DMS114 treated with DMSO at 0.1 percent for 48 hours (cell line): ENCODE measurements around the gene ADD2.

Experiments
- DNase-seq: peaks from one replicate; lab custom pipeline; 2025; ENCODE audit not compliant: unreplicated experiment; lab: John Stamatoyannopoulos, UW

ADD2 gene

GRCh38 chr2:70705160-70705850, 62.7 kb downstream of the ADD2 start:
- no peak for DNase-seq

- no peak for DNase-seq
Measured at GRCh38 chr2:70703900-70704549, 64.0 kb downstream of the ADD2 start.

GRCh38 chr2:70702711-70703395, 65.1 kb downstream of the ADD2 start:
- DNase-seq = no peak

- no peak for DNase-seq
Measured at GRCh38 chr2:70698847-70699246, 69.2 kb downstream of the ADD2 start.

- DNase-seq = no peak
Measured at GRCh38 chr2:70697603-70698383, 70.2 kb downstream of the ADD2 start.

GRCh38 chr2:70696142-70696541, 71.9 kb downstream of the ADD2 start:
- no peak for DNase-seq

- DNase-seq = no peak
Measured at GRCh38 chr2:70692256-70692655, 75.7 kb downstream of the ADD2 start.

- no peak for DNase-seq
Measured at GRCh38 chr2:70691497-70692140, 76.4 kb downstream of the ADD2 start.

- DNase-seq = no peak
Measured at GRCh38 chr2:70690846-70691245, 77.2 kb downstream of the ADD2 start.

GRCh38 chr2:70688427-70688826, 79.6 kb downstream of the ADD2 start:
- DNase-seq = no peak

- DNase-seq = no peak
Measured at GRCh38 chr2:70687461-70687795, 80.6 kb downstream of the ADD2 start.

GRCh38 chr2:70686577-70687460, 81.2 kb downstream of the ADD2 start:
- peak; percentile 11 for DNase-seq

- no peak for DNase-seq
Measured at GRCh38 chr2:70685771-70686171, 82.2 kb downstream of the ADD2 start.

- no peak for DNase-seq
Measured at GRCh38 chr2:70684846-70685622, 83.0 kb downstream of the ADD2 start.

GRCh38 chr2:70683455-70683854, 84.5 kb downstream of the ADD2 start:
- DNase-seq = no peak

- no peak for DNase-seq
Measured at GRCh38 chr2:70680735-70681134, 87.3 kb downstream of the ADD2 start.

- DNase-seq = no peak
Measured at GRCh38 chr2:70679259-70679658, 88.7 kb downstream of the ADD2 start.

GRCh38 chr2:70678576-70679143, 89.3 kb downstream of the ADD2 start:
- DNase-seq = no peak
